Natural killer cell treated with Interleukin-12 subunit alpha and Interleukin-12 subunit beta and Interleukin-15 and Interleukin-18, amount 100 ng/mL, for 72 hours (primary cell): ENCODE results near the gene SLC18A2. TPM values are rescaled to one million over a fixed set of nuclear protein-coding genes. Genes with fewer than 3 reads are reported as not detected.
"Not testable (repeated sequence)": the region's sequence is repeated elsewhere in the genome, so short reads cannot be mapped to it uniquely, and the experiment has no call there.

Experiments used
- ATAC-seq, 2 donors: fragments of 150-1000 bp; cut with Tn5 transposase in 1 of 2; sonication (Bioruptor Pico), chemical (Tn5 transposase) in 1 of 2; 2 replicates each; pipeline ENCODE4 v1.10.0; 2021
- DNase-seq: peaks from one replicate; pipeline ENCODE4 v3.0.0; 2022; ENCODE audit warnings: low spot score
- H3K27ac Mint-ChIP-seq, 2 donors: 1 replicate in 1 of 2; 2 replicates in 1 of 2; pipeline ENCODE4 v1.8.0; 2022; ENCODE audit warnings: mixed read lengths in 2 of 2, mild to moderate bottlenecking in 1 of 2, moderate library complexity in 1 of 2
- H3K27me3 Mint-ChIP-seq, 2 donors: 1 replicate in 1 of 2; 2 replicates in 1 of 2; pipeline ENCODE4 v1.8.0; 2022; ENCODE audit warnings: mixed read lengths in 2 of 2
- H3K36me3 Mint-ChIP-seq: one replicate; pipeline ENCODE4 v1.8.0; 2022; ENCODE audit warnings: mixed read lengths
- H3K4me1 Mint-ChIP-seq, 2 donors: 1 replicate in 1 of 2; 2 replicates in 1 of 2; pipeline ENCODE4 v1.8.0; 2022; ENCODE audit warnings: low read depth in 2 of 2, mixed read lengths in 2 of 2, mild to moderate bottlenecking in 1 of 2
- H3K4me3 Mint-ChIP-seq: one replicate; pipeline ENCODE4 v1.8.0; 2022; ENCODE audit warnings: mixed read lengths
- H3K9me3 Mint-ChIP-seq: 2 replicates; pipeline ENCODE4 v1.8.0; 2022; ENCODE audit warnings: mixed read lengths
- total RNA-seq, 2 donors: library from RNA; stranded (reverse); gene quantifications; one replicate each; pipeline ENCODE4 v1.2.3, GENCODE V29; 2022

The SLC18A2 gene
- total RNA-seq, 2 donors from 2014 or later, result 0.59 TPM; not detected in 1

DNA sequence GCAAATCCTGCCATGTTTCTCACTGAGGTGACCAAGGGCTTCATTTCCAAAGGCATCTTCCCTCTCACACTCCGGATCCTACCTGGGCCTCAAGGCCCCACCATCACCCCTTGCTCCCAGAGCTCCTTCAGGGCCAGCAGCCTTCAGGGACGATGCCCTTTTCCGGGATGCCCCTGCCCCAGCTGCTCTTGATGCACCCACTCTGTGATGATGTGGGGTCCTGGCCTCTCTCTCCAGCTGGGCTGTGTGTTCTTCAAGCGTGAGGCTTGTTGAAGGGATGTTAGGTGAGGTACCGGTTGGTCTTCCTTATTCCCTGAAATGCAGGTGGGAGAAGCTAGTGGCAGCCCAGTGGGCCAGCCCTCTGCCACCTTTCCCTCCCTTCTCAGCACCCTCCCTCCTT lies 18.4 kb upstream of the SLC18A2 start:
- Mint-ChIP-seq H3K4me3 (no peak overlapping the region), H3K9me3 (no peaks in the 10 kb centered on the region), H3K4me1 (peaks cover 0 to 5% of the 10 kb centered on the region in 2 donors), H3K27ac (no peak overlapping the region), H3K36me3 (no peaks in the 10 kb centered on the region), H3K27me3 (peaks cover 6 to 8% of the 10 kb centered on the region in 2 donors)
- no peak for ATAC-seq
- peak; percentile 53 for DNase-seq

GRCh38 chr10:117222976-117223692 lies 17.8 kb upstream of the SLC18A2 start:
- ATAC-seq, result no peak

GRCh38 chr10:117223693-117224430 lies 17.1 kb upstream of the SLC18A2 start:
- H3K36me3 Mint-ChIP-seq, result no peaks in the 10 kb centered on the region
- no peaks in the 10 kb centered on the region for H3K4me1 Mint-ChIP-seq
- H3K9me3 Mint-ChIP-seq, result no peaks in the 10 kb centered on the region
- peaks cover 0 to 13% of the 10 kb centered on the region in 2 donors for H3K27me3 Mint-ChIP-seq
- H3K4me3 Mint-ChIP-seq, result no peak overlapping the region
- peak; percentile 13 for DNase-seq
- no peak for ATAC-seq
- H3K27ac Mint-ChIP-seq, result no peak overlapping the region

More at GRCh38 chr10:117222976-117223692, 17.8 kb upstream of the SLC18A2 start:
- Mint-ChIP-seq H3K27me3 (peaks cover 2 to 12% of the 10 kb centered on the region in 2 donors), H3K4me1 (no peaks in the 10 kb centered on the region), H3K9me3 (no peaks in the 10 kb centered on the region), H3K27ac (no peak overlapping the region), H3K4me3 (no peak overlapping the region), H3K36me3 (no peaks in the 10 kb centered on the region)
- DNase-seq, result peak; percentile 32

DNA sequence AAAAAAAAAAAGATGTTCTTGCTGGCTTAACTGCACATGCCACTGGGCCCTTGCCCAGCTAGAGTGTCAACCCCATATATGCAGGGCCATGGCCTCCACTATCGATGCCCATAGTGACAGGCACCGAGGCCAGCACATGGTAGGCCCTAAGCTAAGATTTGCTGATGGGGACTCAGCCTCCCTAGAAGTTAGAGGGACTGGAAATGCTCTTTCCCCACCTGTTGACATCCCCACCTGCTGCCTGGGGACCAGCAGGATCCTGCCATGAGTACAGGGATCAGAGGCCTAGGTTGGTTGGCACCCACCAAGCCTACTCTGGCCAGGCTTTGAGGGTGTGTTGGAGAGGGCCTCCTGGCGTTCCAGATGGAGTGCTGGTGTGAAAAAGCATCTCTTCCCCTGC lies 16.0 kb upstream of the SLC18A2 start:
- no peak for ATAC-seq
- Mint-ChIP-seq H3K9me3 (no peaks in the 10 kb centered on the region), H3K27me3 (peaks cover 3 to 22% of the 10 kb centered on the region in 2 donors), H3K27ac (no peak overlapping the region), H3K4me3 (no peak overlapping the region), H3K4me1 (no peaks in the 10 kb centered on the region), H3K36me3 (no peaks in the 10 kb centered on the region)
- DNase-seq, result peak; percentile 54

DNA sequence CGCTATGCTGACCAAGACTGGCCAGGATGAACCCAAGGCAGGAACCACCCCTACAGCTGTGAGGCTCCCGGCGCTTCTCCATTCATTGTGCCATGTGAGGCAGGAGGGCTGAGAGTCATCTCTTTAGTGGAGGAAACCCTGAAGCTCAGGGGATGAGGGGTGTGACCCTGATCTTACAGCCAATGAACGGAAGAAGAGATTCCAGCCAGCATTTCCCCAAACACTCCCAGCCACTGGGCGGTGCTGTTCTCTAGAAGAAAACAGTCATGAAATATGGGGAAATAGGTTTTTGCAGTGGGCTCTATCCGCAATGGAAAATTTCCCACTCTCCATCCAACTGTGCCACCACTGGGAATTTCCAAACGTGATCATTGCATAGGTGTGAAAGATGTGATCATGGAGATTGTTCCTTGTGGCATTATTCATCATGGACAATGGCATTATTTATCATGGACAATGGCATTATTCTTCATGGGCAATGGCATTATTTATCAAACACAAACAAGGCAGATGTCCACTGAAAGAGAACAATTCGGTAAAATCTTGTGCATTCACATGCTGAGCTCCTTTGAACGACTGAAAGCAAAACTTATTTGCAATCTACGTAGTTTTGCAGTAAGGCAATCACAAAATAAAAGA lies 14.0 kb upstream of the SLC18A2 start:
- Mint-ChIP-seq H3K4me1 (no peaks in the 10 kb centered on the region), H3K36me3 (no peaks in the 10 kb centered on the region), H3K27ac (no peak overlapping the region), H3K27me3 (peaks cover 20 to 33% of the 10 kb centered on the region in 2 donors), H3K4me3 (no peak overlapping the region), H3K9me3 (no peaks in the 10 kb centered on the region)
- ATAC-seq (no peak), DNase-seq (peak; percentile 34)

- Mint-ChIP-seq H3K36me3 (no peaks in the 10 kb centered on the region), H3K4me1 (no peaks in the 10 kb centered on the region), H3K9me3 (no peaks in the 10 kb centered on the region), H3K27ac (no peak overlapping the region), H3K27me3 (peaks cover 29 to 46% of the 10 kb centered on the region in 2 donors), H3K4me3 (no peak overlapping the region)
- ATAC-seq (no peak), DNase-seq (no peak)
These were observed 12.7 kb upstream of the SLC18A2 start for GRCh38 chr10:117228210-117228609.

GRCh38 chr10:117230107-117230506 lies 10.8 kb upstream of the SLC18A2 start:
- not testable (repeated sequence) for H3K9me3 Mint-ChIP-seq, ATAC-seq, H3K4me1 Mint-ChIP-seq, H3K36me3 Mint-ChIP-seq, H3K27ac Mint-ChIP-seq, H3K4me3 Mint-ChIP-seq, DNase-seq
- peaks cover 31 to 56% of the 10 kb centered on the region in 2 donors for H3K27me3 Mint-ChIP-seq

- Mint-ChIP-seq H3K4me1 (peaks cover 5 to 6% of the 10 kb centered on the region in 2 donors), H3K4me3 (no peak overlapping the region), H3K36me3 (no peaks in the 10 kb centered on the region), H3K27ac (no peak overlapping the region), H3K27me3 (peaks cover 30 to 33% of the 10 kb centered on the region in 2 donors), H3K9me3 (no peaks in the 10 kb centered on the region)
- no peak for ATAC-seq
- no peak for DNase-seq
These were observed 3.4 kb upstream of the SLC18A2 start for GRCh38 chr10:117237401-117237991.

GRCh38 chr10:117239051-117239450 lies 1.9 kb upstream of the SLC18A2 start:
- no peak for ATAC-seq
- H3K27ac Mint-ChIP-seq, result no peak overlapping the region
- peaks cover 30 to 37% of the 10 kb centered on the region in 2 donors for H3K27me3 Mint-ChIP-seq

DNA sequence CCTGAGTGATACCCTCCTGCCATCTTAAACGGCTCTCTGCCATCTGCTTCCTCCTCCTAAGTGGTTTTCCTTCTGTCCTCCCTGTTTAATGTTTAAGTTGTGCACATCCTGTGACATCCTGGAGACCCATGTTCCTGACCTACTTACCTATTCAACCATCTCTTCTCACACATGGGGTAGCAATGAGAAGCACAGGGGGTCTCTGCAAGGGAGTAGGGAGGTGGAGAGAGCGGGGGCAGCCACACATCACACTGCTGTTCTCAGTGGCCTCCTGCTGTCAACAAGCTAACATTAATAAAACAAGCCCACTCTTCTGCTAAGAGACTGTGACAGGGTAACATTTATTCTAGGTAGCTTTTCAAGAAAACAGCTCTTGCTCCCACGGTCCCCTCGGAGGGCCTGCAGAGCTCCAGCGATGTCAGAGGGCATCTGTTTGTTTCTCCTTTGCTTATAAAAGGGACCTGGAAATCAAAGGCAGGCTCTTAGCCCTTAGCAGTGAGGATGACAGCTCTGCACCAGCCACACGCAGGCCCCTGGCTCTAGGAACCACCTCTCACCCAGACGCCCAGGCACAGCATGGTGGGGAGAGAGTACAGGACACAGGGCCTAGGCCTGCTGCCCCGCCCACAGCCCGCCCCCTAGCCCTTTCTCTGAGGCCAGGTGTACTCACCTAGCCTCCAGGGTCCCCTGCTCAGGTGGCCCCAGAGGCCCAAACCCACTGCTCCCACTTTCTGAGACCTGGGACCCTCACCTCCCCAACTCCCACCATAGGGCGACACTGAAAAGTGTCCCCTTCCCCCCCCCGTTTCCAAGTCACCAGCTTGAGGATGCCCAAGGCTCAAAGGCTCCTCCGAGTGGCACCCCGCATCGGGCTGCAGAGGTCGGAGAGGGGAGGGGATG lies 943 bp upstream of the SLC18A2 start:
- H3K9me3 Mint-ChIP-seq, result no peaks in the 10 kb centered on the region
- no peak overlapping the region for H3K27ac Mint-ChIP-seq
- no peaks in the 10 kb centered on the region for H3K36me3 Mint-ChIP-seq
- peaks cover 33 to 36% of the 10 kb centered on the region in 2 donors for H3K27me3 Mint-ChIP-seq
- peaks cover 5 to 6% of the 10 kb centered on the region in 2 donors for H3K4me1 Mint-ChIP-seq
- no peak overlapping the region for H3K4me3 Mint-ChIP-seq
- ATAC-seq (no peak), DNase-seq (no peak)

More at GRCh38 chr10:117239051-117239450, 1.9 kb upstream of the SLC18A2 start:
- Mint-ChIP-seq H3K9me3 (no peaks in the 10 kb centered on the region), H3K4me3 (no peak overlapping the region), H3K4me1 (peaks cover 5 to 6% of the 10 kb centered on the region in 2 donors), H3K36me3 (no peaks in the 10 kb centered on the region)
- DNase-seq, result no peak

DNA sequence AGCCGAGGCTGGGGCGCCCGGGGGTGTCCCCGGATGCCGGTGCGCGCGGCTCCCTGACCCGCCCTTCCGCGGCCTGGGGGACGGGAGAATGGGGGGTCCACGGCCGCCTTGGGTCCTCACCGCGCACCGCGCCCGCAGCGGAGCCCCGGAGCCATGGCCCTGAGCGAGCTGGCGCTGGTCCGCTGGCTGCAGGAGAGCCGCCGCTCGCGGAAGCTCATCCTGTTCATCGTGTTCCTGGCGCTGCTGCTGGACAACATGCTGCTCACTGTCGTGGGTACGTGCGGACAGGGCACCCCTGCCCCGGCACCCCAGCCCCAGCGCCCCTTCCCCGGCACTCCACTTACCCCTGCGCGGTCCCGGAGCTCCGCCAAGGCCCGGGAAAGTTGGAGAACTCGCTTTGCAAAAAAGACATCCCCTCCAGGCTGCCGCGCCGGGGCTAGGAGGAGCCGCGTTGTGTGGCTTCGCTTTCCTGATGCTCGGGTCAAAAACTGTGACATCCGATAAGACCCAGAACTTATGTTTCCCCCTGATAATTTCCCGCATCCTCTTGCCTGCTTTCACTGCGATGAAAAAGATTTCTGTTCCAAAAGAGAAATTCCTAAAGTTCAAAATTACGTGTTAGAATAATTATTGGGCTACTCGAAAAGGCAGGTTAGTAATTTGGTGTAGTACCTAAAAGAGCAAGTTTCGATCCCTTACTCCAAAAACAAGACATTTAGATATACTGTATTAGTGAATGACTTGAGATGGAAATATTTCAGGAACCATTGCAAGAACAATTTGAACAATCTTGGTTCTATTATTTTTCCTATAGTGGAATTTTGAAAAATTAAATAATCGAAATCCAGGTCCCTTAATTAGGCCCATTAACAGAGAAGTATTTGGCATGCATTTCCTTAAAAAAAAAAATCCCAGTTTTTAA lies 888 bp downstream of the SLC18A2 start:
- H3K9me3 Mint-ChIP-seq, result no peaks in the 10 kb centered on the region
- ATAC-seq (peak; percentile 31 to 45), DNase-seq (no peak)
- no peaks in the 10 kb centered on the region for H3K36me3 Mint-ChIP-seq
- peaks cover 5 to 6% of the 10 kb centered on the region in 2 donors for H3K4me1 Mint-ChIP-seq
- H3K27ac Mint-ChIP-seq, result no peak overlapping the region
- H3K4me3 Mint-ChIP-seq, result no peak overlapping the region
- peaks cover 31 to 42% of the 10 kb centered on the region in 2 donors for H3K27me3 Mint-ChIP-seq

- Mint-ChIP-seq H3K36me3 (no peaks in the 10 kb centered on the region), H3K27ac (no peak overlapping the region), H3K9me3 (no peaks in the 10 kb centered on the region), H3K27me3 (peaks cover 31 to 42% of the 10 kb centered on the region in 2 donors), H3K4me1 (peaks cover 2 to 4% of the 10 kb centered on the region in 2 donors), H3K4me3 (no peak overlapping the region)
- DNase-seq (no peak), ATAC-seq (no peak)
These were observed 1.5 kb downstream of the SLC18A2 start for GRCh38 chr10:117242463-117242832.
